Stimulated activated naive B cell treated with anti-CD40 and anti-IgM and Interleukin-4, amounts not matched to agents 10 μg/mL and 1 μg/mL and 100 μg/mL, for 72 hours (primary cell): ENCODE results near the gene CNPY1.

ENCODE experiments used
- ATAC-seq, 2 donors: fragments of 150-1000 bp; cut with Tn5 transposase; replicated peaks; 2 replicates each; pipeline ENCODE4 v1.10.0; 2021; ENCODE audit warnings: moderate library complexity in 1 of 2
- DNase-seq: peaks from one replicate; pipeline ENCODE4 v3.0.0; 2021
- H3K27ac Mint-ChIP-seq: one replicate; pipeline ENCODE4 v1.8.0; 2022; ENCODE audit warnings: mild to moderate bottlenecking, mixed read lengths
- H3K27me3 Mint-ChIP-seq, 2 donors: one replicate each; pipeline ENCODE4 v1.8.0; 2022; ENCODE audit warnings: mixed read lengths in 2 of 2
- H3K36me3 Mint-ChIP-seq, 2 donors: one replicate each; pipeline ENCODE4 v1.8.0; 2022; ENCODE audit warnings: mixed read lengths in 2 of 2, mild to moderate bottlenecking in 1 of 2
- H3K4me1 Mint-ChIP-seq, 2 donors: one replicate each; pipeline ENCODE4 v1.8.0; 2022; ENCODE audit warnings: mixed read lengths in 2 of 2, mild to moderate bottlenecking in 1 of 2
- H3K4me3 Mint-ChIP-seq, 2 donors: one replicate each; pipeline ENCODE4 v1.8.0; 2022; ENCODE audit warnings: mild to moderate bottlenecking in 2 of 2, mixed read lengths in 2 of 2, moderate library complexity in 1 of 2
- H3K9me3 Mint-ChIP-seq, 2 donors: one replicate each; pipeline ENCODE4 v1.8.0; 2022; ENCODE audit warnings: mixed read lengths in 2 of 2, mild to moderate bottlenecking in 1 of 2

CNPY1 gene

GRCh38 chr7:155541986-155542675, 4.2 kb downstream of the CNPY1 start:
- DNase-seq (no peak), ATAC-seq (no peak)
- Mint-ChIP-seq H3K9me3 (no peaks in the 10 kb centered on the region), H3K4me3 (no peak overlapping the region), H3K27me3 (peaks cover 18 to 51% of the 10 kb centered on the region in 2 donors), H3K36me3 (no peaks in the 10 kb centered on the region), H3K4me1 (no peaks in the 10 kb centered on the region), H3K27ac (no peak overlapping the region)

- H3K9me3 Mint-ChIP-seq: peaks cover 0 to 3% of the 10 kb centered on the region in 2 donors
- no peak overlapping the region for H3K27ac Mint-ChIP-seq
- no peak overlapping the region for H3K4me3 Mint-ChIP-seq
- ATAC-seq (no peak), DNase-seq (no peak)
- H3K27me3 Mint-ChIP-seq: peaks cover 34 to 60% of the 10 kb centered on the region in 2 donors
- no peaks in the 10 kb centered on the region for H3K36me3 Mint-ChIP-seq
- H3K4me1 Mint-ChIP-seq: no peaks in the 10 kb centered on the region
Observed at GRCh38 chr7:155540553-155540952, 5.8 kb downstream of the CNPY1 start.

- Mint-ChIP-seq H3K9me3 (peaks cover 0 to 3% of the 10 kb centered on the region in 2 donors), H3K27me3 (peaks cover 54 to 78% of the 10 kb centered on the region in 2 donors), H3K4me1 (peaks cover 9 to 12% of the 10 kb centered on the region in 2 donors)
Observed at GRCh38 chr7:155538293-155538692, 8.1 kb downstream of the CNPY1 start.

GRCh38 chr7:155536451-155536850, 9.9 kb downstream of the CNPY1 start:
- peaks cover 0 to 3% of the 10 kb centered on the region in 2 donors for H3K9me3 Mint-ChIP-seq
- H3K27ac Mint-ChIP-seq: no peak overlapping the region
- peaks cover 14 to 20% of the 10 kb centered on the region in 2 donors for H3K4me1 Mint-ChIP-seq
- H3K27me3 Mint-ChIP-seq: peaks cover 69 to 88% of the 10 kb centered on the region in 2 donors
- ATAC-seq (no peak), DNase-seq (no peak)
- no peak overlapping the region for H3K4me3 Mint-ChIP-seq
- no peaks in the 10 kb centered on the region for H3K36me3 Mint-ChIP-seq

More at GRCh38 chr7:155538293-155538692, 8.1 kb downstream of the CNPY1 start:
- DNase-seq (no peak), ATAC-seq (no peak)
- no peak overlapping the region for H3K27ac Mint-ChIP-seq
- no peak overlapping the region for H3K4me3 Mint-ChIP-seq
- no peaks in the 10 kb centered on the region for H3K36me3 Mint-ChIP-seq

GRCh38 chr7:155534691-155535090, 11.7 kb downstream of the CNPY1 start:
- H3K27me3 Mint-ChIP-seq: peaks cover 79 to 92% of the 10 kb centered on the region in 2 donors
- no peak for DNase-seq
- peaks cover 0 to 3% of the 10 kb centered on the region in 2 donors for H3K9me3 Mint-ChIP-seq
- H3K4me3 Mint-ChIP-seq: no peak overlapping the region
- peaks cover 0 to 2% of the 10 kb centered on the region in 2 donors for H3K36me3 Mint-ChIP-seq
- ATAC-seq: no peak
- H3K4me1 Mint-ChIP-seq: peaks cover 14 to 20% of the 10 kb centered on the region in 2 donors
- no peak overlapping the region for H3K27ac Mint-ChIP-seq

GRCh38 chr7:155533827-155534690, 12.3 kb downstream of the CNPY1 start:
- peaks cover 80 to 93% of the 10 kb centered on the region in 2 donors for H3K27me3 Mint-ChIP-seq
- H3K27ac Mint-ChIP-seq: peak overlapping the region; percentile 88
- H3K9me3 Mint-ChIP-seq: peaks cover 0 to 3% of the 10 kb centered on the region in 2 donors
- peak overlapping the region; percentile 79 to 80 for H3K4me3 Mint-ChIP-seq
- peaks cover 0 to 2% of the 10 kb centered on the region in 2 donors for H3K36me3 Mint-ChIP-seq
- H3K4me1 Mint-ChIP-seq: peaks cover 14 to 20% of the 10 kb centered on the region in 2 donors
- no peak for DNase-seq
- ATAC-seq: peak; percentile 70 to 76

- Mint-ChIP-seq H3K9me3 (peaks cover 0 to 3% of the 10 kb centered on the region in 2 donors), H3K27ac (no peak overlapping the region), H3K36me3 (peaks cover 0 to 2% of the 10 kb centered on the region in 2 donors), H3K27me3 (peaks cover 79 to 94% of the 10 kb centered on the region in 2 donors), H3K4me3 (peak overlapping the region; percentile 79 to 80), H3K4me1 (peaks cover 14 to 20% of the 10 kb centered on the region in 2 donors)
- peak; percentile 31 to 45 for ATAC-seq
- no peak for DNase-seq
Observed at GRCh38 chr7:155533120-155533826, 13.1 kb downstream of the CNPY1 start.

GRCh38 chr7:155532792-155533119, 13.6 kb downstream of the CNPY1 start:
- ATAC-seq (no peak), DNase-seq (no peak)
- peaks cover 14 to 20% of the 10 kb centered on the region in 2 donors for H3K4me1 Mint-ChIP-seq
- peak overlapping the region; percentile 79 to 80 for H3K4me3 Mint-ChIP-seq
- peaks cover 0 to 2% of the 10 kb centered on the region in 2 donors for H3K36me3 Mint-ChIP-seq
- peaks cover 81 to 94% of the 10 kb centered on the region in 2 donors for H3K27me3 Mint-ChIP-seq
- no peak overlapping the region for H3K27ac Mint-ChIP-seq
- H3K9me3 Mint-ChIP-seq: peaks cover 0 to 3% of the 10 kb centered on the region in 2 donors

GRCh38 chr7:155531681-155532080, 14.7 kb downstream of the CNPY1 start:
- Mint-ChIP-seq H3K27me3 (peaks cover 77 to 90% of the 10 kb centered on the region in 2 donors), H3K36me3 (peaks cover 0 to 2% of the 10 kb centered on the region in 2 donors), H3K4me3 (no peak overlapping the region), H3K27ac (peak overlapping the region; percentile 31), H3K4me1 (peaks cover 14 to 20% of the 10 kb centered on the region in 2 donors), H3K9me3 (peaks cover 0 to 3% of the 10 kb centered on the region in 2 donors)
- DNase-seq (no peak), ATAC-seq (no peak)

GRCh38 chr7:155530601-155531000, 15.8 kb downstream of the CNPY1 start:
- peaks cover 0 to 2% of the 10 kb centered on the region in 2 donors for H3K36me3 Mint-ChIP-seq
- ATAC-seq: no peak
- peaks cover 14 to 20% of the 10 kb centered on the region in 2 donors for H3K4me1 Mint-ChIP-seq
- H3K9me3 Mint-ChIP-seq: no peaks in the 10 kb centered on the region
- peaks cover 71 to 87% of the 10 kb centered on the region in 2 donors for H3K27me3 Mint-ChIP-seq
- DNase-seq: no peak
- H3K4me3 Mint-ChIP-seq: no peak overlapping the region
- H3K27ac Mint-ChIP-seq: no peak overlapping the region

GRCh38 chr7:155529845-155530244, 16.5 kb downstream of the CNPY1 start:
- DNase-seq (no peak), ATAC-seq (no peak)
- peaks cover 68 to 85% of the 10 kb centered on the region in 2 donors for H3K27me3 Mint-ChIP-seq
- peaks cover 0 to 2% of the 10 kb centered on the region in 2 donors for H3K36me3 Mint-ChIP-seq
- H3K27ac Mint-ChIP-seq: no peak overlapping the region
- H3K9me3 Mint-ChIP-seq: no peaks in the 10 kb centered on the region
- no peak overlapping the region for H3K4me3 Mint-ChIP-seq
- H3K4me1 Mint-ChIP-seq: peaks cover 14 to 20% of the 10 kb centered on the region in 2 donors

GRCh38 chr7:155529346-155529745, 17.0 kb downstream of the CNPY1 start:
- no peak overlapping the region for H3K4me3 Mint-ChIP-seq
- peaks cover 13 to 18% of the 10 kb centered on the region in 2 donors for H3K4me1 Mint-ChIP-seq
- peaks cover 63 to 80% of the 10 kb centered on the region in 2 donors for H3K27me3 Mint-ChIP-seq
- DNase-seq: no peak
- no peak overlapping the region for H3K27ac Mint-ChIP-seq
- H3K9me3 Mint-ChIP-seq: no peaks in the 10 kb centered on the region
- no peak for ATAC-seq
- peaks cover 0 to 2% of the 10 kb centered on the region in 2 donors for H3K36me3 Mint-ChIP-seq

GRCh38 chr7:155527664-155528063, 18.7 kb downstream of the CNPY1 start:
- no peak for DNase-seq
- H3K27me3 Mint-ChIP-seq: peaks cover 57 to 80% of the 10 kb centered on the region in 2 donors
- no peaks in the 10 kb centered on the region for H3K9me3 Mint-ChIP-seq
- H3K4me1 Mint-ChIP-seq: peaks cover under 1 to 2% of the 10 kb centered on the region in 2 donors
- ATAC-seq: no peak
- peaks cover 0 to 2% of the 10 kb centered on the region in 2 donors for H3K36me3 Mint-ChIP-seq
- no peak overlapping the region for H3K27ac Mint-ChIP-seq
- no peak overlapping the region for H3K4me3 Mint-ChIP-seq

- ATAC-seq (no peak), DNase-seq (no peak)
- H3K4me1 Mint-ChIP-seq: no peaks in the 10 kb centered on the region
- H3K4me3 Mint-ChIP-seq: no peak overlapping the region
- H3K36me3 Mint-ChIP-seq: peaks cover 0 to 2% of the 10 kb centered on the region in 2 donors
- H3K27me3 Mint-ChIP-seq: peaks cover 51 to 72% of the 10 kb centered on the region in 2 donors
- H3K9me3 Mint-ChIP-seq: no peaks in the 10 kb centered on the region
- no peak overlapping the region for H3K27ac Mint-ChIP-seq
Observed at GRCh38 chr7:155526225-155526624, 20.1 kb downstream of the CNPY1 start.
